GM12878 (cell line): Measurements from ENCODE around the gene ATF3. TPM values are rescaled to one million over a fixed set of nuclear protein-coding genes. Genes with fewer than 3 reads are reported as not detected.

Experiments used
- CBX5 ChIP-seq: sonication (generic); IDR thresholded peaks from 2 replicates; pipeline ENCODE4 v1.6.1; 2016; ENCODE audit warnings: low read depth, moderate library complexity, mild to moderate bottlenecking, inconsistent platforms
- CREM ChIP-seq: IDR thresholded peaks from 2 replicates; pipeline ENCODE4 v1.6.1; 2014; ENCODE audit warnings: antibody characterized with exemption, low read depth
- EGR1 ChIP-seq, 2 experiments: IDR thresholded peaks; 1 replicate in 1 of 2; 2 replicates in 1 of 2; pipeline ENCODE4 v1.6.1; 2011 to 2012; ENCODE audit warnings: low read depth in 2 of 2, low read length in 2 of 2, borderline replicate concordance in 1 of 2, mild to moderate bottlenecking in 1 of 2, moderate library complexity in 1 of 2
- ESRRA ChIP-seq: IDR thresholded peaks from 2 replicates; pipeline ENCODE4 v1.6.1; 2012; ENCODE audit warnings: mild to moderate bottlenecking, low read length, improper control_type of control experiment
- HDAC6 ChIP-seq: fragments of 200-600 bp; sonication (generic); IDR thresholded peaks from one replicate; pipeline ENCODE4 v1.8.0; 2017; ENCODE audit warnings: antibody characterized with exemption; ENCODE audit not compliant: unreplicated experiment
- HDGF ChIP-seq: fragments of 450-650 bp; IDR thresholded peaks from 2 replicates; pipeline ENCODE4 v1.6.1; 2016; ENCODE audit warnings: antibody characterized with exemption
- IRF3 ChIP-seq: fragments of 450-650 bp; IDR thresholded peaks from 2 replicates; pipeline ENCODE4 v1.6.1; 2014; ENCODE audit warnings: mild to moderate bottlenecking
- IRF4 ChIP-seq: IDR thresholded peaks from 2 replicates; pipeline ENCODE4 v1.6.1; 2011; ENCODE audit warnings: low read depth, low read length
- IRF5 ChIP-seq: fragments of 450-650 bp; IDR thresholded peaks from 2 replicates; pipeline ENCODE4 v1.6.1; 2017; ENCODE audit warnings: borderline replicate concordance
- JUNB ChIP-seq: IDR thresholded peaks from 2 replicates; pipeline ENCODE4 v1.6.1; 2016; ENCODE audit warnings: antibody characterized with exemption, mild to moderate bottlenecking
- MYB ChIP-seq: fragments of 150-350 bp; IDR thresholded peaks from 2 replicates; pipeline ENCODE4 v1.6.1; 2014; ENCODE audit warnings: mild to moderate bottlenecking, low read depth, low read length, borderline replicate concordance
- NR2C1 ChIP-seq: fragments of 450-650 bp; IDR thresholded peaks from 2 replicates; pipeline ENCODE4 v1.6.1; 2017; ENCODE audit warnings: antibody characterized with exemption, mild to moderate bottlenecking, moderate library complexity
- POU2F2 ChIP-seq: IDR thresholded peaks from 3 replicates; pipeline ENCODE4 v1.6.1; 2011; ENCODE audit warnings: low read depth, mild to moderate bottlenecking, low read length, borderline replicate concordance
- RCOR1 ChIP-seq: conservative IDR thresholded peaks from 2 replicates; pipeline ENCODE4 v1.6.1; 2012; ENCODE audit warnings: low read depth, low read length, improper control_type of control experiment
- SKIL ChIP-seq: fragments of 450-650 bp; IDR thresholded peaks from 2 replicates; pipeline ENCODE4 v1.6.1; 2017; ENCODE audit warnings: mild to moderate bottlenecking, low read depth, inconsistent platforms; ENCODE audit not compliant: poor library complexity, severe bottlenecking
- SMAD1 ChIP-seq: fragments of 450-650 bp; IDR thresholded peaks from 2 replicates; pipeline ENCODE4 v1.6.1; 2018; ENCODE audit warnings: mild to moderate bottlenecking, low read depth; ENCODE audit not compliant: partially characterized antibody
- TAF1 ChIP-seq: IDR thresholded peaks from 2 replicates; pipeline ENCODE4 v1.6.1; 2011; ENCODE audit warnings: mild to moderate bottlenecking, low read depth, low read length, borderline replicate concordance
- TBL1XR1 ChIP-seq: IDR thresholded peaks from 2 replicates; pipeline ENCODE4 v1.6.1; 2012; ENCODE audit warnings: low read depth, low read length, improper control_type of control experiment
- ZNF207 ChIP-seq: fragments of 450-650 bp; IDR thresholded peaks from 2 replicates; pipeline ENCODE4 v1.6.1; 2014; ENCODE audit warnings: antibody characterized with exemption, mild to moderate bottlenecking, borderline replicate concordance
- ZNF687 ChIP-seq: fragments of 450-650 bp; IDR thresholded peaks from 2 replicates; pipeline ENCODE4 v1.6.1; 2017; ENCODE audit warnings: mild to moderate bottlenecking, moderate library complexity
- ZSCAN29 ChIP-seq: fragments of 450-650 bp; IDR thresholded peaks from 2 replicates; pipeline ENCODE4 v1.6.1; 2017; ENCODE audit warnings: mild to moderate bottlenecking, moderate library complexity
- polyA plus RNA-seq, 11 experiments: library from polyadenylated mRNA; depleted of rRNA in 4 of 11; unstranded in 6 of 11; stranded (reverse) in 5 of 11; fragments of >200 nt; fragmentation: Nextera tagmentation in 4 of 11; fragmentation: Illumina TruSeq in 1 of 11; extraction: Ambion mirVana in 4 of 11; extraction: Trizol in 1 of 11; gene quantifications; 1 replicate in 1 of 11; 2 replicates in 10 of 11; pipeline versions ENCODE4 v1.2.1 to v1.2.3, GENCODE V29; 2011 to 2016; ENCODE audit warnings: inconsistent platforms in 2 of 11, missing spikeins in 2 of 11, low read depth in 1 of 11
- total RNA-seq, 4 experiments: library from RNA; depleted of rRNA in 3 of 4; stranded (reverse); fragments of >200 nt in 3 of 4; fragmentation: Illumina TruSeq in 1 of 4; extraction: Trizol in 1 of 4; gene quantifications; 2 replicates each; pipeline versions ENCODE4 v1.2.1 to v1.2.3, GENCODE V29; 2013 to 2021

Gene ATF3
- total and polyA plus RNA-seq, 10 of the 15 experiments (the other 5 are each of a cell fraction or from before 2014, with no cell fraction given), result 3.0 to 13.9 (median 8.3) TPM

GRCh38 chr1:212566522-212567479 is 41.8 kb upstream of the ATF3 start (continued):
- TF ChIP-seq IRF5 (no peak), HDGF (0 out of 2 replicates have a peak, but pooled peaks have one; percentile 26), ESRRA (0 out of 2 replicates have a peak, but pooled peaks have one; percentile 33), RCOR1 (no peak), IRF3 (no peak), NR2C1 (peak; percentile 63), ZSCAN29 (no peak), EGR1 (IDR thresholded peaks at IDR 0.05; ENCODE audit: borderline replicate concordance in 1 of 2, low read depth in 2 of 2, low read length in 2 of 2) (no peak), CBX5 (peak; percentile 97), TBL1XR1 (peak; percentile 94), SKIL (peak; percentile 94), IRF4 (peak; percentile 78; the same call in 1 of the 2 replicates), POU2F2 (peak; percentile 96; the same call in 2 of the 3 replicates), SMAD1 (peak; percentile 73), MYB (no peak), ZNF207 (peak; percentile 76; the same call in 1 of the 2 replicates), TAF1 (no peak), HDAC6 (no peak), JUNB (peak; percentile 97), ZNF687 (0 out of 2 replicates have a peak, but pooled peaks have one; percentile 34), CREM (peak; percentile 89)
